Adipose tissue (tissue), 3 donors: ENCODE results near the gene ADH5. TPM values are rescaled to one million over a fixed set of nuclear protein-coding genes. Genes with fewer than 3 reads are reported as not detected.

ENCODE experiments used
- polyA plus RNA-seq, 3 donors: library from polyadenylated mRNA; stranded (reverse); fragments of 200-250 nt; gene quantifications; one replicate each; pipeline ENCODE4 v1.2.3, GENCODE V29; 2013
- donor health status: healthy with polysubstance abuse.
- donor health status: Bipolar disorder and iron deficiency.
- donor health status: healthy.

ADH5 gene
- polyA plus RNA-seq, 3 donors = 46.7 to 198 (median 170) TPM

Other genes starting within 250 kb of the ADH5 start
- gene EIF4E, start 159.7 kb downstream of the ADH5 start, polyA plus RNA-seq = 10 to 100 TPM; 17.6 to 64.0 (median 50.5) TPM
- 10 to 100 TPM; 14.6 to 16.2 (median 15.4) TPM for gene METAP1, start 93.1 kb downstream of the ADH5 start, polyA plus RNA-seq
- 1 to 10 TPM in 2 of 3 donors, under 1 TPM in 1; 0.44 to 5.4 (median 1.1) TPM for gene ADH4, start 55.5 kb upstream of the ADH5 start, polyA plus RNA-seq
- under 1 TPM in 2 of 3 donors, not detected in 1; 0.15 to 0.17 TPM for gene ADH6, start 130.5 kb upstream of the ADH5 start, polyA plus RNA-seq
- under 1 TPM in 2 of 3 donors, not detected in 1; 0.07 to 0.15 TPM for gene ADH1A, start 202.2 kb upstream of the ADH5 start, polyA plus RNA-seq
- gene ADH1B, start 232.6 kb upstream of the ADH5 start, polyA plus RNA-seq = 1,000 to 10,000 TPM in 2 of 3 donors, 100 to 1,000 TPM in 1; 214 to 3,622 (median 1,151) TPM